KMS-11 (cell line): ENCODE results near the gene MIA3.

ENCODE experiments used
- H2AFZ ChIP-seq: fragments of 200-600 bp; sonication (generic); 2 replicates; pipeline ENCODE4 v1.6.1; 2016; ENCODE audit warnings: antibody characterized with exemption, mixed run types, low read depth
- H3K27ac ChIP-seq: fragments of 200-600 bp; sonication (generic); 2 replicates; pipeline ENCODE4 v1.6.1; 2016; ENCODE audit warnings: mild to moderate bottlenecking, mixed run types
- H3K27me3 ChIP-seq: fragments of 200-600 bp; sonication (generic); 2 replicates; pipeline ENCODE4 v1.6.1; 2017; ENCODE audit warnings: mild to moderate bottlenecking, low read depth, mixed run types, moderate library complexity; ENCODE audit not compliant: insufficient read depth
- H3K36me3 ChIP-seq: fragments of 200-600 bp; sonication (generic); 2 replicates; pipeline ENCODE4 v1.6.1; 2017; ENCODE audit warnings: mild to moderate bottlenecking, mixed run types; ENCODE audit not compliant: insufficient read depth
- H3K4me1 ChIP-seq: fragments of 200-600 bp; sonication (generic); 2 replicates; pipeline ENCODE4 v1.6.1; 2016; ENCODE audit warnings: mild to moderate bottlenecking, low read depth, mixed run types; ENCODE audit not compliant: poor library complexity, severe bottlenecking
- H3K4me2 ChIP-seq: fragments of 200-600 bp; sonication (generic); 2 replicates; pipeline ENCODE4 v1.7.0; 2016; ENCODE audit warnings: mild to moderate bottlenecking, mixed run types
- H3K4me3 ChIP-seq: fragments of 200-600 bp; sonication (generic); IDR thresholded peaks from 2 replicates; pipeline ENCODE4 v1.6.1; 2017; ENCODE audit warnings: low read depth, low read length, mixed read lengths; ENCODE audit not compliant: insufficient read depth
- H3K79me2 ChIP-seq: fragments of 200-600 bp; sonication (generic); 2 replicates; pipeline ENCODE4 v1.6.1; 2016; ENCODE audit warnings: low read depth, mixed run types; ENCODE audit not compliant: insufficient read depth
- H3K9ac ChIP-seq: fragments of 200-600 bp; sonication (generic); 2 replicates; pipeline ENCODE4 v1.6.1; 2016; ENCODE audit warnings: mild to moderate bottlenecking, mixed run types
- H4K20me1 ChIP-seq: fragments of 200-600 bp; sonication (generic); 2 replicates; pipeline ENCODE4 v1.6.1; 2016; ENCODE audit warnings: mild to moderate bottlenecking, mixed run types; ENCODE audit not compliant: insufficient read depth
- CTCF ChIP-seq: fragments of 200-600 bp; sonication (generic); conservative IDR thresholded peaks from 2 replicates; pipeline ENCODE4 v1.6.1; 2017; ENCODE audit warnings: low read depth, mild to moderate bottlenecking, antibody characterized with exemption, low read length, moderate library complexity, mixed read lengths

MIA3 gene

GRCh38 chr1:222623458-222623857 lies 5.6 kb downstream of the MIA3 start:
- H3K27me3 ChIP-seq, result no peaks in the 10 kb centered on the region
- H3K4me1 ChIP-seq, result peaks cover 27% of the 10 kb centered on the region
- H3K9ac ChIP-seq, result no peak overlapping the region
- TF ChIP-seq CTCF, result no peak
- H3K4me3 ChIP-seq, result no peak overlapping the region
- no peaks in the 10 kb centered on the region for H4K20me1 ChIP-seq
- H2AFZ ChIP-seq, result no peak overlapping the region
- H3K36me3 ChIP-seq, result no peaks in the 10 kb centered on the region; the same call in 1 of the 2 replicates
- peaks cover 9% of the 10 kb centered on the region; the same call in 1 of the 2 replicates for H3K79me2 ChIP-seq
- no peak overlapping the region for H3K4me2 ChIP-seq
- H3K27ac ChIP-seq, result no peak overlapping the region

- Histone ChIP-seq H3K4me2 (no peak overlapping the region), H2AFZ (no peak overlapping the region), H3K36me3 (no peaks in the 10 kb centered on the region; the same call in 1 of the 2 replicates), H3K4me3 (no peak overlapping the region), H3K79me2 (peaks cover 4% of the 10 kb centered on the region; the same call in 1 of the 2 replicates), H4K20me1 (no peaks in the 10 kb centered on the region), H3K9ac (no peak overlapping the region), H3K27ac (no peak overlapping the region), H3K4me1 (peaks cover 21% of the 10 kb centered on the region), H3K27me3 (no peaks in the 10 kb centered on the region)
- no peak for TF ChIP-seq CTCF
Observed at GRCh38 chr1:222624214-222624613, 6.3 kb downstream of the MIA3 start.

DNA sequence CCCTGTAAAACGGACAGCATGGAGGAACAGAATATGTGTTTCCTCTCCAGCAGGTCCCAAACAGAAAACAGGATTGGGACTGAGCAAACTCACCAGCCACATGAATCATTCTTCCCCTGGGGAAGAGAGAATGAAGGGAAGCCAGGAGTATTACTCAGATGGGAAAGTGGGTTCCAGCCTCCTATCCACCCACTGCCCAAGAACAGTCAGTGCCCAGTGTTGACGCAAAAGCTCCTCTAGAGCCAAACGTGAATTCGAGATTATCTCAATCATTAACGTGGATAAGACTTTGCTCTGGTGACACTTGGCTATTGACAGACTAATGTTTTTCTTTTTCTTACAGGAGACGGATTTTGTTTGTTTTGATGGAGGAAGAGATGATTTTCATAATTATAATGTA lies 9.3 kb downstream of the MIA3 start:
- H4K20me1 ChIP-seq, result no peaks in the 10 kb centered on the region
- TF ChIP-seq CTCF, result no peak
- H3K4me3 ChIP-seq, result no peak overlapping the region
- H3K27me3 ChIP-seq, result no peaks in the 10 kb centered on the region
- no peaks in the 10 kb centered on the region; the same call in 1 of the 2 replicates for H3K36me3 ChIP-seq
- no peak overlapping the region for H3K9ac ChIP-seq
- H3K27ac ChIP-seq, result no peak overlapping the region
- no peaks in the 10 kb centered on the region for H3K4me1 ChIP-seq
- H2AFZ ChIP-seq, result no peak overlapping the region
- no peaks in the 10 kb centered on the region for H3K79me2 ChIP-seq
- H3K4me2 ChIP-seq, result no peak overlapping the region

DNA sequence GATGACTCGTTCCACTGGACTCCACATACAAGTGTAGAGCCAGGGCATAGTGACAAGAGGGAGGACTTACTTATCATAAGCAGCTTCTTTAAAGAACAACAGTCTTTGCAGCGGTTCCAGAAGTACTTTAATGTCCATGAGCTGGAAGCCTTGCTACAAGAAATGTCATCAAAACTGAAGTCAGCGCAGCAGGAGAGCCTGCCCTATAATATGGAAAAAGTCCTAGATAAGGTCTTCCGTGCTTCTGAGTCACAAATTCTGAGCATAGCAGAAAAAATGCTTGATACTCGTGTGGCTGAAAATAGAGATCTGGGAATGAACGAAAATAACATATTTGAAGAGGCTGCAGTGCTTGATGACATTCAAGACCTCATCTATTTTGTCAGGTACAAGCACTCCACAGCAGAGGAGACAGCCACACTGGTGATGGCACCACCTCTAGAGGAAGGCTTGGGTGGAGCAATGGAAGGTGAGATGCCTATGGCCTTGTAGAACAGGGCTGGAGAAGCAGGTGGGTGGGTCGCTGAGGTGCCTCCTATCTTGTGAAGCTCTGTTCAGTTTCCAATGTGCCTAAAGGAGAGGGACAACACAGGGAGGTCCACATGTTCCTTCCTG lies 12.1 kb downstream of the MIA3 start:
- Histone ChIP-seq H3K9ac (no peak overlapping the region), H3K79me2 (no peaks in the 10 kb centered on the region), H3K27ac (no peak overlapping the region), H3K4me1 (no peaks in the 10 kb centered on the region), H3K27me3 (no peaks in the 10 kb centered on the region), H3K36me3 (no peaks in the 10 kb centered on the region; the same call in 1 of the 2 replicates), H3K4me3 (no peak overlapping the region), H2AFZ (no peak overlapping the region), H3K4me2 (no peak overlapping the region), H4K20me1 (no peaks in the 10 kb centered on the region)
- TF ChIP-seq CTCF, result no peak
